WTC11 (cell line): Measurements from ENCODE around the gene AADACL4.

ENCODE experiments used
- FOXJ3 ChIP-seq: sonication (generic); formaldehyde crosslinking; IDR thresholded peaks from 2 replicates; pipeline ENCODE4 v1.9.0; 2021; ENCODE audit warnings: missing genetic modification reagents, mild to moderate bottlenecking, borderline replicate concordance
- TF ChIP-seq, protein P1 (sequence below): sonication (generic); formaldehyde crosslinking; IDR thresholded peaks from 2 replicates; pipeline ENCODE4 v1.8.0; 2023; ENCODE audit warnings: missing genetic modification reagents, mild to moderate bottlenecking, borderline replicate concordance
- TF ChIP-seq, protein P2 (sequence below): fragments of 200-600 bp; IDR thresholded peaks from 2 replicates; pipeline ENCODE4 v1.8.0; 2022; ENCODE audit warnings: antibody characterized with exemption
- TF ChIP-seq, protein P3 (sequence below): sonication (generic); formaldehyde crosslinking; IDR thresholded peaks from 2 replicates; pipeline ENCODE4 v1.8.1; 2023; ENCODE audit warnings: mild to moderate bottlenecking, moderate library complexity, missing genetic modification reagents

DNA sequence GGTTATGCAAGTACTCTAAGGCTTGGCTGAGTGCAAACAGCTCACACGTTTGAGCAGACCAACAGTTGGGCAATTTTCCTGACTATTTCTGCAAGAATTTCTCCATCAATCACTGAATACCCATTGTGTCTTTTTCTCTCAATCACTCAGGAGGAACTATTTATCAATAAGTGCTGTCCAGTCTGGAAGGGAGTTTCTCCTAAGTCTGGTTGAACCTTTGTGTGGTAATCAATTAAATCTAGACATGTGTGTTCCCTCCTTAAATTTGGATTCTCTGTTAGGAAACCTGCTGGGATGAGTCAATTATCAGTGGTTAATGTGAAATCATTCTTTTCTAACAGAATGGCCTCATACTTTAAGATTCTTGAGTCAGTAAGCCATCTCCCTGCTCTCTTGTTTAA, 65.2 kb downstream of the AADACL4 start:
- TF ChIP-seq, protein P1, sequence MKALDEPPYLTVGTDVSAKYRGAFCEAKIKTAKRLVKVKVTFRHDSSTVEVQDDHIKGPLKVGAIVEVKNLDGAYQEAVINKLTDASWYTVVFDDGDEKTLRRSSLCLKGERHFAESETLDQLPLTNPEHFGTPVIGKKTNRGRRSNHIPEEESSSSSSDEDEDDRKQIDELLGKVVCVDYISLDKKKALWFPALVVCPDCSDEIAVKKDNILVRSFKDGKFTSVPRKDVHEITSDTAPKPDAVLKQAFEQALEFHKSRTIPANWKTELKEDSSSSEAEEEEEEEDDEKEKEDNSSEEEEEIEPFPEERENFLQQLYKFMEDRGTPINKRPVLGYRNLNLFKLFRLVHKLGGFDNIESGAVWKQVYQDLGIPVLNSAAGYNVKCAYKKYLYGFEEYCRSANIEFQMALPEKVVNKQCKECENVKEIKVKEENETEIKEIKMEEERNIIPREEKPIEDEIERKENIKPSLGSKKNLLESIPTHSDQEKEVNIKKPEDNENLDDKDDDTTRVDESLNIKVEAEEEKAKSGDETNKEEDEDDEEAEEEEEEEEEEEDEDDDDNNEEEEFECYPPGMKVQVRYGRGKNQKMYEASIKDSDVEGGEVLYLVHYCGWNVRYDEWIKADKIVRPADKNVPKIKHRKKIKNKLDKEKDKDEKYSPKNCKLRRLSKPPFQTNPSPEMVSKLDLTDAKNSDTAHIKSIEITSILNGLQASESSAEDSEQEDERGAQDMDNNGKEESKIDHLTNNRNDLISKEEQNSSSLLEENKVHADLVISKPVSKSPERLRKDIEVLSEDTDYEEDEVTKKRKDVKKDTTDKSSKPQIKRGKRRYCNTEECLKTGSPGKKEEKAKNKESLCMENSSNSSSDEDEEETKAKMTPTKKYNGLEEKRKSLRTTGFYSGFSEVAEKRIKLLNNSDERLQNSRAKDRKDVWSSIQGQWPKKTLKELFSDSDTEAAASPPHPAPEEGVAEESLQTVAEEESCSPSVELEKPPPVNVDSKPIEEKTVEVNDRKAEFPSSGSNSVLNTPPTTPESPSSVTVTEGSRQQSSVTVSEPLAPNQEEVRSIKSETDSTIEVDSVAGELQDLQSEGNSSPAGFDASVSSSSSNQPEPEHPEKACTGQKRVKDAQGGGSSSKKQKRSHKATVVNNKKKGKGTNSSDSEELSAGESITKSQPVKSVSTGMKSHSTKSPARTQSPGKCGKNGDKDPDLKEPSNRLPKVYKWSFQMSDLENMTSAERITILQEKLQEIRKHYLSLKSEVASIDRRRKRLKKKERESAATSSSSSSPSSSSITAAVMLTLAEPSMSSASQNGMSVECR (CRISPR knock-in tag), result no peak
- TF ChIP-seq, protein P2, sequence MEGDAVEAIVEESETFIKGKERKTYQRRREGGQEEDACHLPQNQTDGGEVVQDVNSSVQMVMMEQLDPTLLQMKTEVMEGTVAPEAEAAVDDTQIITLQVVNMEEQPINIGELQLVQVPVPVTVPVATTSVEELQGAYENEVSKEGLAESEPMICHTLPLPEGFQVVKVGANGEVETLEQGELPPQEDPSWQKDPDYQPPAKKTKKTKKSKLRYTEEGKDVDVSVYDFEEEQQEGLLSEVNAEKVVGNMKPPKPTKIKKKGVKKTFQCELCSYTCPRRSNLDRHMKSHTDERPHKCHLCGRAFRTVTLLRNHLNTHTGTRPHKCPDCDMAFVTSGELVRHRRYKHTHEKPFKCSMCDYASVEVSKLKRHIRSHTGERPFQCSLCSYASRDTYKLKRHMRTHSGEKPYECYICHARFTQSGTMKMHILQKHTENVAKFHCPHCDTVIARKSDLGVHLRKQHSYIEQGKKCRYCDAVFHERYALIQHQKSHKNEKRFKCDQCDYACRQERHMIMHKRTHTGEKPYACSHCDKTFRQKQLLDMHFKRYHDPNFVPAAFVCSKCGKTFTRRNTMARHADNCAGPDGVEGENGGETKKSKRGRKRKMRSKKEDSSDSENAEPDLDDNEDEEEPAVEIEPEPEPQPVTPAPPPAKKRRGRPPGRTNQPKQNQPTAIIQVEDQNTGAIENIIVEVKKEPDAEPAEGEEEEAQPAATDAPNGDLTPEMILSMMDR, result no peak
- no peak for TF ChIP-seq FOXJ3
- TF ChIP-seq, protein P3, sequence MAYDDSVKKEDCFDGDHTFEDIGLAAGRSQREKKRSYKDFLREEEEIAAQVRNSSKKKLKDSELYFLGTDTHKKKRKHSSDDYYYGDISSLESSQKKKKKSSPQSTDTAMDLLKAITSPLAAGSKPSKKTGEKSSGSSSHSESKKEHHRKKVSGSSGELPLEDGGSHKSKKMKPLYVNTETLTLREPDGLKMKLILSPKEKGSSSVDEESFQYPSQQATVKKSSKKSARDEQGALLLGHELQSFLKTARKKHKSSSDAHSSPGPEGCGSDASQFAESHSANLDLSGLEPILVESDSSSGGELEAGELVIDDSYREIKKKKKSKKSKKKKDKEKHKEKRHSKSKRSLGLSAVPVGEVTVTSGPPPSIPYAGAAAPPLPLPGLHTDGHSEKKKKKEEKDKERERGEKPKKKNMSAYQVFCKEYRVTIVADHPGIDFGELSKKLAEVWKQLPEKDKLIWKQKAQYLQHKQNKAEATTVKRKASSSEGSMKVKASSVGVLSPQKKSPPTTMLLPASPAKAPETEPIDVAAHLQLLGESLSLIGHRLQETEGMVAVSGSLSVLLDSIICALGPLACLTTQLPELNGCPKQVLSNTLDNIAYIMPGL (CRISPR knock-in tag), result no peak
